Fibroblast of lung (primary cell): ENCODE measurements around the gene AFF4. TPM values are rescaled to one million over a fixed set of nuclear protein-coding genes. Genes with fewer than 3 reads are reported as not detected.
A peak's percentile ranks its signal among the peaks of the same experiment; 100 is the strongest.

Experiments
- DNase-seq, 2 donors: peaks; one replicate each; pipeline versions ENCODE4 v3.0.0 to v3.0.0-alpha.2; 2010; ENCODE audit warnings: low read depth in 2 of 2
- H2AFZ ChIP-seq: 2 replicates; pipeline ENCODE4 v1.5.1; 2012; ENCODE audit warnings: low read length, control low read depth, inconsistent platforms
- H3K27ac ChIP-seq: 2 replicates; pipeline ENCODE4 v1.5.1; 2011; ENCODE audit warnings: low read length, control low read depth; ENCODE audit not compliant: insufficient read depth
- H3K27me3 ChIP-seq: 2 replicates; pipeline ENCODE4 v1.5.1; 2011; ENCODE audit warnings: mild to moderate bottlenecking, low read length; ENCODE audit not compliant: control insufficient read depth, insufficient read depth
- H3K36me3 ChIP-seq: 2 replicates; pipeline ENCODE4 v1.5.1; 2011; ENCODE audit warnings: low read length; ENCODE audit not compliant: control insufficient read depth, insufficient read depth
- H3K4me1 ChIP-seq: 2 replicates; pipeline ENCODE4 v1.5.1; 2011; ENCODE audit warnings: low read length; ENCODE audit not compliant: control insufficient read depth, insufficient read depth; ENCODE audit errors: extremely low read depth
- H3K4me2 ChIP-seq: 2 replicates; pipeline ENCODE4 v1.5.1; 2011; ENCODE audit warnings: low read length, control low read depth; ENCODE audit not compliant: insufficient read depth; ENCODE audit errors: extremely low read depth
- H3K4me3 ChIP-seq, 4 experiments: fragments of 200-600 bp in 1 of 4; sonication (generic) in 1 of 4; replicated peaks in 1 of 4; 2 replicates each; pipeline ENCODE4 v1.5.1; 2011 to 2016; ENCODE audit warnings: low read length in 4 of 4, low read depth in 3 of 4, mild to moderate bottlenecking in 3 of 4, control low read depth in 2 of 4, inconsistent platforms in 1 of 4, mixed read lengths in 1 of 4; ENCODE audit not compliant: insufficient read depth in 1 of 4; ENCODE audit errors: control extremely low read depth in 1 of 4
- H3K79me2 ChIP-seq: 2 replicates; pipeline ENCODE4 v1.5.1; 2012; ENCODE audit warnings: mild to moderate bottlenecking, low read length, inconsistent platforms; ENCODE audit not compliant: control insufficient read depth, insufficient read depth
- H3K9ac ChIP-seq: 2 replicates; pipeline ENCODE4 v1.5.1; 2011; ENCODE audit warnings: mild to moderate bottlenecking, low read length, control low read depth; ENCODE audit not compliant: insufficient read depth
- H3K9me3 ChIP-seq: 2 replicates; pipeline ENCODE4 v1.5.1; 2012; ENCODE audit warnings: low read depth, low read length; ENCODE audit not compliant: control insufficient read depth, insufficient read depth
- H4K20me1 ChIP-seq: 2 replicates; pipeline ENCODE4 v1.5.1; 2011; ENCODE audit warnings: low read length; ENCODE audit not compliant: control insufficient read depth, insufficient read depth; ENCODE audit errors: extremely low read depth
- EZH2 ChIP-seq: IDR thresholded peaks from 2 replicates; pipeline ENCODE4 v1.5.1; 2012; ENCODE audit warnings: low read length, control low read depth, mild to moderate bottlenecking; ENCODE audit errors: missing control alignments
- polyA plus RNA-seq, 2 donors: library from polyadenylated mRNA; depleted of rRNA in 1 of 2; stranded (reverse) in 1 of 2; unstranded in 1 of 2; fragments of >200 nt; gene quantifications; 2 replicates each; pipeline ENCODE4 v1.2.1, GENCODE V29; 2011 to 2012; ENCODE audit warnings: missing spikeins in 1 of 2
- total RNA-seq: library from RNA; depleted of rRNA; stranded (reverse); fragments of >200 nt; gene quantifications from 2 replicates; pipeline ENCODE4 v1.2.1, GENCODE V29; 2014
- TF ChIP-seq, protein P1 (sequence below), 2 donors: IDR thresholded peaks in 1 of 2; conservative IDR thresholded peaks in 1 of 2; 1 replicate in 1 of 2; 2 replicates in 1 of 2; pipeline ENCODE4 v1.5.1; 2011 to 2012; ENCODE audit warnings: low read length in 2 of 2, control low read depth in 1 of 2, inconsistent platforms in 1 of 2, low read depth in 1 of 2, mild to moderate bottlenecking in 1 of 2

AFF4 gene
- total and polyA plus RNA-seq, 2 donors (not counting 1 experiment from before 2014, with no cell fraction given), result 54.2 to 73.6 TPM

DNA sequence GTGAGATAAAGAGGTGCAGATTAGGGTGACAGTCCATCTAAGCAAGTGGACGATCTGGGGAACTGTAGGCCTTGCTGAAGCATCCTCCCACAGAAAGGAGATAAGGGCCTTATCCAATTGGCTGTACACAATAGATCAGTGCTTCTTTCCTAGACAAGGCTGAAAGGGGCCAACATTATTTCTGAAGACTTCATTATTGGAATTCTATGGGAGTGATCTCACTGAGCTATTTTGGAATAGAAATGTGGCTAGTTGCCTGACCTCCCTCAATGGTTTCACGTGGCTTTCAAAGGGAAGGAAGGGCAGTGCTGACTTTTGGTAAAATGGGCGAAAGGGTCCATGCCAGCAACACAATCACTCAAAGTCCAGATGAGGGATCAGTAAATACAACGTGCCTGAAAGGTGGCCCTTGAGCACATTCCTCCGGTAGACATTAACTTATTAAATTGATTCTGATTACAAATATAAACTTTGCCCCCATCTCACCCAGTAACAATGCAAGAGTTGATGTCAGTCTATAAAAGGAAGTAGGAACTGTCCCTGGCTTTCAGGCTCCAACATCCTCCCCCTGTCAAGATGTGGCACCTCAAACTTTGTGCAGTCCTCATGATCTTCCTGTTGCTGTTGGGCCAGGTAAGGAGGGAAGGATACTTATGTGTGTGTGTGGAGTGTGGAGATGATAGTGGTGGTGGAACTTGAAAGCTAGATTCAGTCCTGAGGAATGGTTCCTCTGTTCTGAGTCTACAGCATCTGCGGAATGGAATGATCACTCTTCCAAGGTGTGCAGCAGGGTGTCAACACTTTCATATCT lies 90.1 kb downstream of the AFF4 start, which contains the start of gene LEAP2:
TSS of gene LEAP2 (plus strand) at position 550 of the 811 bp plus-strand sequence. CDS start at position 577, 27 bp downstream.
- Histone ChIP-seq H3K36me3 (peaks cover 10% of the 10 kb centered on the region), H3K27ac (no peak within 1 kb of the TSS), H3K27me3 (no peaks in the 10 kb centered on the region), H4K20me1 (no peaks in the 10 kb centered on the region), H3K9me3 (no peaks in the 10 kb centered on the region), H3K79me2 (no peaks in the 10 kb centered on the region), H3K9ac (no peak within 1 kb of the TSS), H2AFZ (no peak within 1 kb of the TSS), H3K4me2 (no peak within 1 kb of the TSS), H3K4me3 (no peak within 1 kb of the TSS), H3K4me1 (peaks cover 5% of the 10 kb centered on the region)
- DNase-seq, result peak in 1 of 2 donors; percentile 45
- TF ChIP-seq EZH2, result no peak
- TF ChIP-seq, protein P1, sequence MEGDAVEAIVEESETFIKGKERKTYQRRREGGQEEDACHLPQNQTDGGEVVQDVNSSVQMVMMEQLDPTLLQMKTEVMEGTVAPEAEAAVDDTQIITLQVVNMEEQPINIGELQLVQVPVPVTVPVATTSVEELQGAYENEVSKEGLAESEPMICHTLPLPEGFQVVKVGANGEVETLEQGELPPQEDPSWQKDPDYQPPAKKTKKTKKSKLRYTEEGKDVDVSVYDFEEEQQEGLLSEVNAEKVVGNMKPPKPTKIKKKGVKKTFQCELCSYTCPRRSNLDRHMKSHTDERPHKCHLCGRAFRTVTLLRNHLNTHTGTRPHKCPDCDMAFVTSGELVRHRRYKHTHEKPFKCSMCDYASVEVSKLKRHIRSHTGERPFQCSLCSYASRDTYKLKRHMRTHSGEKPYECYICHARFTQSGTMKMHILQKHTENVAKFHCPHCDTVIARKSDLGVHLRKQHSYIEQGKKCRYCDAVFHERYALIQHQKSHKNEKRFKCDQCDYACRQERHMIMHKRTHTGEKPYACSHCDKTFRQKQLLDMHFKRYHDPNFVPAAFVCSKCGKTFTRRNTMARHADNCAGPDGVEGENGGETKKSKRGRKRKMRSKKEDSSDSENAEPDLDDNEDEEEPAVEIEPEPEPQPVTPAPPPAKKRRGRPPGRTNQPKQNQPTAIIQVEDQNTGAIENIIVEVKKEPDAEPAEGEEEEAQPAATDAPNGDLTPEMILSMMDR (conservative IDR thresholded peaks at IDR 0.05 in 1 of 2, IDR thresholded peaks at IDR 0.05 in 1 of 2; ENCODE audit: low read depth in 1 of 2, low read length in 2 of 2), result no peak

DNA sequence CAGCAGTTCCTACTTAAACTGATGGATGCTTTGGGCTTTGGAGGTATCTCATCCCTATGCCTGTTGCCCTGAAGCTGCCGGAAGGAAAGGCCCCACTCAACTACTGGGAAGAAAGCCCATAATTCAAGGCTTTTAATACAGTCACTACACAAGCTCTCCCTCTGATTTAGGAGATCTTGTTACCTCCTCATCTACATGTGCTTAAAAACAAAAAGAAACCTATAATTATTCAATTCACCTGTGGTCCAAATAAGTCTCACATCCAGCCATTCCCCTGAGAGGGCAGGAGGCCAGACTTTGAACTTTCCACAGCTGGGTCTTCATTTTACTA lies 90.7 kb downstream of the AFF4 start:
- Histone ChIP-seq H3K9me3 (no peaks in the 10 kb centered on the region), H3K4me2 (no peak overlapping the region), H2AFZ (no peak overlapping the region), H3K4me1 (peaks cover 5% of the 10 kb centered on the region), H3K9ac (no peak overlapping the region), H4K20me1 (no peaks in the 10 kb centered on the region), H3K4me3 (no peak overlapping the region), H3K36me3 (peaks cover 10% of the 10 kb centered on the region), H3K27ac (no peak overlapping the region), H3K79me2 (peaks cover 1% of the 10 kb centered on the region), H3K27me3 (no peaks in the 10 kb centered on the region)
- no peak for DNase-seq
- no peak for TF ChIP-seq EZH2
- TF ChIP-seq, protein P1 (conservative IDR thresholded peaks at IDR 0.05 in 1 of 2, IDR thresholded peaks at IDR 0.05 in 1 of 2; ENCODE audit: low read depth in 1 of 2, low read length in 2 of 2), result no peak

DNA sequence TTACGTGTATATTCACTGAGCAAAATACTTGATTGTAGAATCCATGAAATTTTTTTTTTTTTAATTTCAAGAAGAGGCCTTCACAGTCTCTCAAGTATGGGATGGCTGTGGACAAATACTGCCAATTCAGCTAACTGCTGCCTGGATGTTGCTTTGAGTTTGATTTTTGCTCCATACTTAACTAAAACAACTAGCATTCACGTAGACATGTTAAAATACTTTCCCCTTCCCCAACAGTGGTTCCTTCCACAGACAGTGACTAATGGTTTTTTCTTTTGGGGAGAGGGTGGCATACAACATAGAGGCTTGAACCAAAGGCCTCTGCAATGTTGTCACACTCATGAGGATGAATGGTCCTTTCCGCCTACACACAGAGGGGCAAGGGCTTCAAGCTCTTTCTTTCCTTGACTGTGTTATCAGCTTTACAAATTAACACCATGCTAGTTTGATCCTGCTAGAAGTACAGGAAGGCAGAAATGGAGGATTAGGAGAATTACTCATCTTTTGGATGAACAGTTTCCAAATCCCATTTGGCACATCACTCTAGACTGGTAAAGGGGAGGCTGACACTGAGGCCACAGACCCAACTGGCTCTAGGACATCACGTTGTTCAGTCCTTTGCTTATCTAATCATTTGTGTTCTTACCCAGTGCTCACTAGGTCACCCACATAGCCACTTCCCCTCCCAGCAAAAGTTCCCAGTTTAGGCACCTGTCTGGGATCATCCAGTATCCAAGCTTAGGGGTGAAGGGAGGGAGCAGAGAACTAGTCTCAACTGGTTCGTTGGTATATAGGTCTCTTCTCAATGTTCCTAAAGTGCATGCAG lies 91.8 kb downstream of the AFF4 start:
- Histone ChIP-seq H3K27ac (no peak overlapping the region), H3K36me3 (peaks cover 9% of the 10 kb centered on the region), H3K4me2 (no peak overlapping the region), H3K4me1 (peaks cover 5% of the 10 kb centered on the region), H4K20me1 (no peaks in the 10 kb centered on the region), H3K4me3 (no peak overlapping the region), H2AFZ (no peak overlapping the region), H3K79me2 (peaks cover 12% of the 10 kb centered on the region), H3K27me3 (no peaks in the 10 kb centered on the region), H3K9ac (no peak overlapping the region), H3K9me3 (no peaks in the 10 kb centered on the region)
- no peak for DNase-seq
- TF ChIP-seq, protein P1 (conservative IDR thresholded peaks at IDR 0.05 in 1 of 2, IDR thresholded peaks at IDR 0.05 in 1 of 2; ENCODE audit: low read depth in 1 of 2, low read length in 2 of 2), result no peak
- TF ChIP-seq EZH2, result no peak
